ENCODE measurements around the gene AGAP1.

The AGAP1 gene

DNA sequence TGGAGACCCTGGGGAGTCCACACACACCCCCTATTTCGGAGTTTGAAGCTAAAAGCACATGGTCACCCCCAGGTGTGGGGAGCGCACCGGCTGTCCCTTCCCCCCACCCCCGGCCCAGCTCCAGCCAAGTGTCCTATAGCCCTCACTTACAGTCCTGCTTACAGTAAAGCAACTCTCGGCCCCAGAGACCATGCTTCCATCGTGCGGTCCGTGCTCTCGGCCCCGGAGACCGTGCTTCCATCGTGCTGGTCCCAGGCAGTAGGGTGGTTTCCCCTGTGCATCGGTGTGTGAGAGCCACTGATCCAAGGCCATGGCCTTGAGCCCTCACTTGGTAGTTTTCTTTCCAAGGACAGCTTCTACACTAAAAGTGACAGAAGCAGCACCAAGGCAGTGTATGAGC is 625.6 kb downstream of the AGAP1 start:
- H3K9me3 Mint-ChIP-seq = no peaks in the 10 kb centered on the region
- peaks cover 7% of the 10 kb centered on the region for H3K27me3 Mint-ChIP-seq (ENCODE audit: low read depth)
- H3K27ac Mint-ChIP-seq = no peak overlapping the region

DNA sequence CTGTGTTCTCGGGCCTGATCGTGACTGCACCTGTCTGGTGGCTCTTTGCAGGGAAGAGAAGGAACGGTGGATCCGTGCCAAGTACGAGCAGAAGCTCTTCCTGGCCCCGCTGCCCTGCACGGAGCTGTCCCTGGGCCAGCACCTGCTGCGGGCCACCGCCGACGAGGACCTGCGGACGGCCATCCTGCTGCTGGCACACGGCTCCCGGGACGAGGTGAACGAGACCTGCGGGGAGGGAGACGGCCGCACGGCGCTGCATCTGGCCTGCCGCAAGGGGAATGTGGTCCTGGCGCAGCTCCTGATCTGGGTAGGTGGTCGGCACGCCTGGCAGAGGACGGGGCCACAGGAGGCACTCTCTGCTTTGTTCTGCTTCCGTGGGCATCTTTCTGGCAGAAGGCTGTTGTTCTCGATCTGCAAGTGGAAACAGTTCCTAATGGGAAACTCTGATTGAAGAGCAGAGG is 626.3 kb downstream of the AGAP1 start:
- no peak overlapping the region for H3K4me3 Mint-ChIP-seq
- no peaks in the 10 kb centered on the region for H3K9me3 Mint-ChIP-seq
- no peak overlapping the region for H3K27ac Mint-ChIP-seq

More for the DNA sequence above, 625.6 kb downstream of the AGAP1 start:
- no peak overlapping the region for H3K4me3 Mint-ChIP-seq
- no peaks in the 10 kb centered on the region for H3K36me3 Mint-ChIP-seq (ENCODE audit: low read depth)
- H3K4me1 Mint-ChIP-seq (ENCODE audit: low read depth) = no peaks in the 10 kb centered on the region

DNA sequence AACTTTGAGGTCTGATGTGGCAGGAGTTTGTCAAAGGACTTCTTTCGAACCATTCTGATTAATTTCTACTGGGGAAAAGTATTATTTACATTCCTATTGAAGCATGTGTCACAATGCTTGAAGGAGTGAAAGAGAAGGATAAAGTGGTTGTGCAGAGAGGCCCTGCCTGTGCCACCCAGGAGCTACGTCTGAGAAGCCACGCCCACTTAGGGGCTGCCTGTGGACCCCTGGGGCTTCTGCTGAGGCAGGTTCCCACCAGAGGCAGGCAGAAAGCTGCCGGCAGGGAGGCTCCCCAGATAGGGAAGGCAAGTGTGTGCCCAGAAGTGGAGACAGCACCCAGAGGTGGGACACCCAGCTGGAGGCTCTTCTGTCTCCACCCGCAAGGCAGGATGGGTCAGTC is 627.0 kb downstream of the AGAP1 start:
- Mint-ChIP-seq H3K27me3 (ENCODE audit: low read depth) (peaks cover 7% of the 10 kb centered on the region), H3K27ac (no peak overlapping the region), H3K9me3 (no peaks in the 10 kb centered on the region), H3K4me1 (ENCODE audit: low read depth) (no peaks in the 10 kb centered on the region), H3K4me3 (no peak overlapping the region), H3K36me3 (ENCODE audit: low read depth) (no peaks in the 10 kb centered on the region)

More for the DNA sequence above, 626.3 kb downstream of the AGAP1 start:
- Mint-ChIP-seq H3K4me1 (ENCODE audit: low read depth) (no peaks in the 10 kb centered on the region), H3K27me3 (ENCODE audit: low read depth) (peaks cover 7% of the 10 kb centered on the region), H3K36me3 (ENCODE audit: low read depth) (no peaks in the 10 kb centered on the region)

DNA sequence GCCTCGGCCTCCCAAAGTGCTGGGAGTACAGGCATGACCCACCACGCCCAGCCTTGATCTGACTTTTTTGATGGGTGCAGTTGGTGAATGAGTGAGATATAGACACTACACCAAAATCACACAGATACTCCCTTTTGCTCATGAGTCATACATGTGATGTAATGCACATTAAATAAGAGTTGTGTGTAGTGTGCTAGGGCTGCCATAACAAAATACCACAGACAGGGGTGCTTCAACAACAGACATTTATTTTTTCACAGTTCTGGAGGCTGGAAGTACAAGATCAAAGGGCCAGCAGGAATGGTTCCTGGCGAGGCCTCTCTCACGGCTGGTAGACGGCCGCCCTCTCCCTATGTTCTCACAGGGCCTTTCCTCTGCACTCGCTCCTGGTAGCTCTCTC is 627.7 kb downstream of the AGAP1 start:
- Mint-ChIP-seq H3K4me3 (no peak overlapping the region), H3K27me3 (ENCODE audit: low read depth) (peaks cover 6% of the 10 kb centered on the region), H3K36me3 (ENCODE audit: low read depth) (no peaks in the 10 kb centered on the region), H3K27ac (no peak overlapping the region), H3K9me3 (no peaks in the 10 kb centered on the region), H3K4me1 (ENCODE audit: low read depth) (no peaks in the 10 kb centered on the region)

DNA sequence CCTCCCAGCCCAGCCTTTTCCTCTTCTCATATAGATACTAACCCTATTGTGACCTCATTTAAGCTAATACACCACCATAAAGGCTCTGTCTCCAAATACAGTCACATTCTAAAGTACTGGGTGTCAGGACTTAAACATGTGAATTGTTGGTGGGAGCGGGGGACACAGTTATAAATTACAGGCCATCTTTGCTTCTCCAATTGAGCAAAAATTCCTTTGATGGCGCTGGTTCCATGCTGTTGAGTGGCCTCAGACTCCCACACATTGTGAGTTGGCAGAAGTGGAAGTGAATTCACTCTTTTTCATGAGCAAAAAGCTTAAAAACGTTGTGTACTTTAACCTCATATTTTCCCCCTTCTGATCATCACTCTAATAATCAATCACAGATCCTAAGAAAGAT is 628.4 kb downstream of the AGAP1 start:
- H3K27me3 Mint-ChIP-seq (ENCODE audit: low read depth) = no peaks in the 10 kb centered on the region
- no peaks in the 10 kb centered on the region for H3K4me1 Mint-ChIP-seq (ENCODE audit: low read depth)
- no peak overlapping the region for H3K4me3 Mint-ChIP-seq
- H3K36me3 Mint-ChIP-seq (ENCODE audit: low read depth) = no peaks in the 10 kb centered on the region
- no peaks in the 10 kb centered on the region for H3K9me3 Mint-ChIP-seq
- no peak overlapping the region for H3K27ac Mint-ChIP-seq

DNA sequence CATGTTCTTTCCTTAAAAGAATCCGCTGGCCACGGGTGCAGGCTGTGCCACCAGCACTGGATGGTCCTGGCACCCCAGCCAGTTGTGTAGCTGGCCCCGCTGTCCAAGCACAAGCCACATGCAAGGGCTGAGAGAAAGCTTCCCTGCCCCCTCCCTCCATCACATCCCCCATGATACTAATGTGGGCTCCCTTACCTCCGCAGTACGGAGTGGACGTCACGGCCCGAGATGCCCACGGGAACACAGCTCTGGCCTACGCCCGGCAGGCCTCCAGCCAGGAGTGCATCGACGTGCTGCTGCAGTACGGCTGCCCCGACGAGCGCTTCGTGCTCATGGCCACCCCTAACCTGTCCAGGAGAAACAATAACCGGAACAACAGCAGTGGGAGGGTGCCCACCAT is 629.9 kb downstream of the AGAP1 start:
- no peak overlapping the region for H3K27ac Mint-ChIP-seq
- no peak overlapping the region for H3K4me3 Mint-ChIP-seq
- no peaks in the 10 kb centered on the region for H3K36me3 Mint-ChIP-seq (ENCODE audit: low read depth)
- H3K27me3 Mint-ChIP-seq (ENCODE audit: low read depth) = no peaks in the 10 kb centered on the region
- no peaks in the 10 kb centered on the region for H3K4me1 Mint-ChIP-seq (ENCODE audit: low read depth)
- no peaks in the 10 kb centered on the region for H3K9me3 Mint-ChIP-seq

DNA sequence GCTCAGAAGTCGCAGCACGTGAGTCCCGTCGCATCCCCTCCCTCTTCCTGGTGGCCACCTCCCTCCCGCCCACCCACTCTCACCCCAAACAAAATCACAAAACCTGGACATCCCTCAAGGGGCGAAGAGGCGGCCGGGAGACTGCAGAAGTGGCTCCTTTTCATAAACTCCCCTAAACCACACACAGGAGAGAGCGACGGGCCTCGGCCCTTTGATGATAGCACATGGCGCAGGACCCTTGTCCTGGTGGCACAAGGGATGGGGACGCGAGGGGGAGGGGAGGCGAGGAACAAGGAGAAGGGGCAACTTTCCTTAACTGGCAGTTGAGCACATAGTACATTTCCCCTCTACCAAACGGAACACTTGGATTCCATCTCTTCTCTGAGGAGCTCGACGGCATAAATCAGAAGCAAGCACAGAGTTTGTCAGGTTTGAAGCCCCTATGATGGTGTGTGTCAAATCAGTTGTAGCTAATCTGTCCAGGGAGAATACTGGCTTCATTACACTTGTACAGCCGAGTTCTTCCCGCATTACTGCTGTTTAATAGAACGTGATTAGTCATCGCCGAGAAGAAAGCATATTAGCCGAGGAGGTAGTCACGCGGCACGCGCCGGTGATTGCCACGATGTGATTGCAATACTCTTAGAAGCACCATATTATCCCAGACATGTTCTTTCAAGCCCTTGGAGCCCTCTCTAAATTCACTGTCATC is 630.5 kb downstream of the AGAP1 start:
- no peaks in the 10 kb centered on the region for H3K36me3 Mint-ChIP-seq (ENCODE audit: low read depth)
- no peaks in the 10 kb centered on the region for H3K27me3 Mint-ChIP-seq (ENCODE audit: low read depth)
- no peaks in the 10 kb centered on the region for H3K4me1 Mint-ChIP-seq (ENCODE audit: low read depth)
- H3K9me3 Mint-ChIP-seq = no peaks in the 10 kb centered on the region
- H3K4me3 Mint-ChIP-seq = no peak overlapping the region
- no peak overlapping the region for H3K27ac Mint-ChIP-seq

DNA sequence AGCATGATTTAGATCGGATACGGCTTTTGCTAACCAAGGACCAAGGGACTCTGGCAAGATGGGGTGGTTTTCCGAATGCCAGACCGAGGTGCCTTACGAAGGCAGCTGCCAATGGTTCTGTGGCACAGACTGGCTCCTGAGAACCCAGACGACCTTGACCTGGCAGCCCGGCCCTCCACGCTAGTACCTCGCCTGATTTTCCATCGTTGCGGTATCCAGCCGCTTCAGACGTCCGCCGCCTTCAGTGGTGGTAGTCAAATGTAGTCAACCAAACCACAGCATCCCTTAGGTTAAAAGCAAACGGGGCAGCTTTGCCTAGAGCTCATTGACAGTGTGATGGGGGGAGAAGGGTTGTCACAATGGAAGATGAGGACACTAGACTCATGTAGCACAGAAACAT is 631.7 kb downstream of the AGAP1 start:
- H3K4me3 Mint-ChIP-seq = no peak overlapping the region
- no peaks in the 10 kb centered on the region for H3K4me1 Mint-ChIP-seq (ENCODE audit: low read depth)
- H3K36me3 Mint-ChIP-seq (ENCODE audit: low read depth) = no peaks in the 10 kb centered on the region
- no peaks in the 10 kb centered on the region for H3K9me3 Mint-ChIP-seq
- H3K27ac Mint-ChIP-seq = no peak overlapping the region
- no peaks in the 10 kb centered on the region for H3K27me3 Mint-ChIP-seq (ENCODE audit: low read depth)

DNA sequence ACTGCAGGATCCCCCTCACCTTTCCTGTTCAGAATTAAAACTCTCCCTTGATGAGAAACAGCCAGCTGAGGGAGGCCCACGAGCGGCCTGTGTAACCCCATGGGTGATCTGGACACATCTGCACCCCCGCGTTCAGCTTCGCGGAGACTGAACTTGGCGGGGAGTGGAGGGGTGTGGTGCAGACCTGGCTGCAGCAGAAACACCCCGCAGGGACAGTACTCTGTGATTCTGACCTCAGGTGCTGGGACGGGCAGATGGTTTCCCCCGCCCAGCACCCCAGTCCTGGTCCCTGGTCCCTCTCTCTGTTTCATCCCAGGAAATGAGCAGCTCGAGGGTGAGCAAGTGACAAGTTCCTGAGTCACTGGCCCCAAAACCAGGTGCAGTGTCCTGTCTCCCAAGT is 633.2 kb downstream of the AGAP1 start:
- H3K36me3 Mint-ChIP-seq (ENCODE audit: low read depth) = no peaks in the 10 kb centered on the region

DNA sequence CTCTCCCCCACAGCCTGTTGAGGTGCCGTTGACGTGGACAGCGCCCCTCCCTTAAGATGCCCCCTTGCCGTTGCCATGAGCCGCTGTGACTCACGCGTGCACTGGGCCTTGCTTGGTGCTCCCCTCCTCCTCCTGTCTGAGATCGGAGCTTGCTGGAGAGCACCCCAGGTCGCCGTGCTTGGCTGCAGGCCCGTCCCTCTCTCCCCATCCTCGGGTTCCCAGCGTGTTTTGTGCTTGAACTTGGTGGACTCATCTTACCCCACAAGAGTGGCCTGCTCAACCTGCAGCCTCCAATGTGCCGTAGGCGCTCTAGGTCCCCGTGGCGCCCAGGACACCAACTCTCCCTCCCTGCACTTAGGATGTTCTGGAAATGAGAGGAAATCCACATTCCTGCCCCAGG is 634.5 kb downstream of the AGAP1 start:
- H3K4me1 Mint-ChIP-seq (ENCODE audit: low read depth) = no peaks in the 10 kb centered on the region
- H3K27ac Mint-ChIP-seq = no peak overlapping the region
- H3K36me3 Mint-ChIP-seq (ENCODE audit: low read depth) = no peaks in the 10 kb centered on the region
- no peaks in the 10 kb centered on the region for H3K27me3 Mint-ChIP-seq (ENCODE audit: low read depth)
- no peak overlapping the region for H3K4me3 Mint-ChIP-seq
- H3K9me3 Mint-ChIP-seq = no peaks in the 10 kb centered on the region

More for the DNA sequence above, 633.2 kb downstream of the AGAP1 start:
- Mint-ChIP-seq H3K9me3 (no peaks in the 10 kb centered on the region), H3K4me3 (no peak overlapping the region), H3K27ac (no peak overlapping the region), H3K4me1 (ENCODE audit: low read depth) (no peaks in the 10 kb centered on the region), H3K27me3 (ENCODE audit: low read depth) (no peaks in the 10 kb centered on the region)

DNA sequence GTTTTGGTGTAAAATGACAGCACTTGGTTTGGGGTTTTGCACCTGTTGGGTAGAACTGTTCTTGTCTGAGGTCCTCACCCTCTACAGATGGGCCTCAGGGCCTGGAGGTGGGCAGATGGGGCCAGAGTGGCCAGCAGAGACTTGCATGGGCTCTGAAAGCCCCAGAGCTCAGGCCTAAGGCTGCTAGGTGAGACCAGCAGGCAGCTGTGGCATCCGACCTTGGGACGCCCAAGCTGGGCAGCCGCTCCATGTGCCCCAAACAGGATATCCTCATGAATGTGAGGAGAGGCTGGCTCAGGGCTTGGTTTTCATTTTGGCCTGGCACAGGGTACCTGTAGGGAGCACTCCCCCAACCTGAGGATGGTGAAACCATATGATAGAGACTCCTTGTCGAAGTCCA is 636.1 kb downstream of the AGAP1 start:
- Mint-ChIP-seq H3K4me1 (ENCODE audit: low read depth) (no peaks in the 10 kb centered on the region), H3K27ac (no peak overlapping the region), H3K36me3 (ENCODE audit: low read depth) (no peaks in the 10 kb centered on the region), H3K9me3 (no peaks in the 10 kb centered on the region), H3K27me3 (ENCODE audit: low read depth) (no peaks in the 10 kb centered on the region), H3K4me3 (no peak overlapping the region)

DNA sequence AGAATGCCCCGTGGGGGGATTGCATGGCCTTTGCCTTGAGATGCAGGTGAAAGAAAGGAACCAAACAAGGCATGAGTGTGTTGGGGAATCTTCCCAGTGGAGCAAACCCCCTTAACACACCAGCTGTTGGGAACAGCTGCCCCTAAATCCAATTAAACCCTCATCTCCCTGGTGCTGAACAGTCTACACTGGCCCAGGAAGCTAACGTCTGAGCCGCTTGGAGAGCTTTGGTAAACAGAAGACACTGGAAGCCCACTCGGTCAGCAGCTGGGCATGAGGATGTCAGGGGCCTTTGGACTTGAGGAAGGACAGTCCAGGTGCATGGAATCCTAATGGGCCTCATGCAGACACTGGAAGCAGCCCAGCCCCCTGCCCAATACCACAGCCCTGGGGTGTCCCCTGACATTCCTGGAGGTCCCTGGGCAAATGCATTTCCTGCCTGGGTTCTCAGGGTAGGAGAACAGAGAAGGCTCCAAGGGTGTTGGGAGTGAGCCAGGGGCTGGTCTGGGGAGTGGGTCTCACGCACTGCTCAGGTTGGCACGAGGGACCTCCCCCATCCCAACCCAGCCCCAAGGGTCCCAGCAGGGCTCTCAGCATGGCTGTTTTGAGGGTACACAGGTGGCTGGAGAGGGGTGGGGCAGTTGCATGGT is 636.6 kb downstream of the AGAP1 start:
- Mint-ChIP-seq H3K9me3 (no peaks in the 10 kb centered on the region), H3K27ac (no peak overlapping the region), H3K4me3 (no peak overlapping the region), H3K27me3 (ENCODE audit: low read depth) (no peaks in the 10 kb centered on the region), H3K4me1 (ENCODE audit: low read depth) (no peaks in the 10 kb centered on the region), H3K36me3 (ENCODE audit: low read depth) (no peaks in the 10 kb centered on the region)

DNA sequence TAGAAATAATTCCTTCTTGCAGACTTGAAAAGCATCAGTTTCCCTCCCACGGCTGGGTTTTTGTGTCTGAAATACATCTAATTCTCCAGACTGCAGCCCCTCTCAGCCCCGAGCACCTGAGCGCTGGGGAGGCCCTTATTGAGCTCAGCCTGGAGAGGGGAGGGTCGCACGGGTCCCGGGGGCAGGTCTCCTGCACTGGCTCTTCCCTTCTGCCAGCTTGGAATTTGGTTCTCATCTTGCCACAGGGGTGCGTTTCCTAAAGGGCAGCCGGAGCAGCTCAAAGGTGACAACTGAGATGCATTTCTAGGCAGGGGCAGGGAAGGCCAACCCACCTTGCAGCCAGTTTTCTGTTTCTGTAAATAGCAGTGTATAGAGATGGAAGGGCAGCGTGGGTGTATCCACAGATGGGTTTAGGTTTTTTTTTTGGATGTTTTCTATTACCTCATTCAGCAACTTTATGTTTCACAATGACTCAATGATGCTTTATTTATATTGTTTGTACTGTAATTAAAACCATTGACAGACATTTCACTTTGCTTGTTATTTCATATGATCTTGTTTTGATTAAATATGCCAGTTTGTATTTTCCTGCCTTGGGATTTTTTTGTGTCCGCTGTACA is 637.3 kb downstream of the AGAP1 start:
- no peaks in the 10 kb centered on the region for H3K9me3 Mint-ChIP-seq
- no peak overlapping the region for H3K4me3 Mint-ChIP-seq
- no peaks in the 10 kb centered on the region for H3K36me3 Mint-ChIP-seq (ENCODE audit: low read depth)
- no peak overlapping the region for H3K27ac Mint-ChIP-seq
- no peaks in the 10 kb centered on the region for H3K4me1 Mint-ChIP-seq (ENCODE audit: low read depth)
- H3K27me3 Mint-ChIP-seq (ENCODE audit: low read depth) = no peaks in the 10 kb centered on the region

DNA sequence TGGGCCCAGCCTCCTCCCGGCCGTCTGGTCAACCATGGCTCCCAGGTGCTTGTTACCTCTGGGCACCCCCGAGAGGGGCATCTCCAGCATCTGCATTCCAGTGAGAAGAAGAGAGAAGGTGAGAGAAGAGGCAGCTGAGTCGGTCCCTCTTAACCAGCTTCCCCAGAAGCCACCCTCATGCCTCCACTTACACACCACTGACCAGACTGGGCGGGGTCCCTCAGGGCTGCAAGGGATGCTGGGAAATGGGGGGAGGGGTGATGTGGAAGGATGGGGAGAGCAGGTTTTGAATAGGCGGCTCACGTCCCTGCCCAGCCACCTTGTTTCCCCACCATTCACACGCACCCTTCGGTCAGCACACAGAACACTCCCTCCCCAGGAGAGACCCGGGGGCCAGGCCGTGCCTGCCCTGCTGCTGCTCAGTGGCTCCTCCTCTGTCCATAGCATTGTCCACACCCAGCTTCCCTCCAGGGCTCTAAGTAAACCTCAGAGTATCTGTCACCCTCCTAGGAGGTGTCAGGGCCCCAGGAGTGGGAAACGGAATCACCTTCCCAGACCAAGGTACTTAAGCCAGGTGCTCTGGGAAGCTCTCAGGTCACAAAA is 639.7 kb downstream of the AGAP1 start:
- no peaks in the 10 kb centered on the region for H3K36me3 Mint-ChIP-seq (ENCODE audit: low read depth)
- no peaks in the 10 kb centered on the region for H3K27me3 Mint-ChIP-seq (ENCODE audit: low read depth)
- no peaks in the 10 kb centered on the region for H3K4me1 Mint-ChIP-seq (ENCODE audit: low read depth)
- no peak overlapping the region for H3K4me3 Mint-ChIP-seq
- H3K27ac Mint-ChIP-seq = no peak overlapping the region
- no peaks in the 10 kb centered on the region for H3K9me3 Mint-ChIP-seq

DNA sequence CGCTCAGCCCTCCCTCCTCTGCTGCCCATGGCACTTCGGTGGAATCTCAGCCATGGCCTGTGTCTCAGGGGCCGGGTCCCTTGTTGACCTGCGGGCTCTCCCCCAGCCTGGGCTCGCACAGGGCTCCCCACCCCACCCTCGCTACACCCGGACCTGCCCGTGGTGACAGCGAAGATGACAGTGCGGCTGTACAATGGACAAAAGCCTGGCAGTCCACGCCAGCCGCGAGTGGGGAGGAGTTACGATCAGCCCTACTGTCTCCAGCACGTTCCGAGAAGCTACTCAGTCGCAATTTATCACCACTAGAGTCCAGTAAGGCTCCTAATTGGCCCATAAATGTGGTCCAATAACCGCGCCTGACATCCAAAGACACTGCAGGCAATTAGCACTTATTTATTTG is 642.7 kb downstream of the AGAP1 start:
- no peak overlapping the region for H3K27ac Mint-ChIP-seq
- no peak overlapping the region for H3K4me3 Mint-ChIP-seq
- H3K9me3 Mint-ChIP-seq = no peaks in the 10 kb centered on the region
- H3K36me3 Mint-ChIP-seq (ENCODE audit: low read depth) = no peaks in the 10 kb centered on the region
- no peaks in the 10 kb centered on the region for H3K27me3 Mint-ChIP-seq (ENCODE audit: low read depth)
- no peaks in the 10 kb centered on the region for H3K4me1 Mint-ChIP-seq (ENCODE audit: low read depth)

Data from T-helper 1 cell treated with Interleukin-12 subunit alpha and Interleukin-12 subunit beta and Interleukin-4 antibody, amounts not matched to agents 30 μg/mL and 1 μg/mL, for 36 hours (primary cell).